ENCODE data around the gene KLRF1.
"Not testable (repeated sequence)": the region's sequence is repeated elsewhere in the genome, so short reads cannot be mapped to it uniquely, and the experiment has no call there.

The KLRF1 gene

GRCh38 chr12:9870286-9870866 lies 43.1 kb downstream of the KLRF1 start:
- no peak for DNase-seq (ENCODE audit: low read depth)

- DNase-seq (ENCODE audit: low read depth): no peak
These were observed 44.9 kb downstream of the KLRF1 start for GRCh38 chr12:9872162-9872561.

GRCh38 chr12:9872742-9873141 lies 45.5 kb downstream of the KLRF1 start:
- DNase-seq (ENCODE audit: low read depth): no peak

GRCh38 chr12:9876120-9876519 lies 48.8 kb downstream of the KLRF1 start:
- DNase-seq (ENCODE audit: low read depth): not testable (repeated sequence)

- DNase-seq (ENCODE audit: low read depth): no peak
These were observed 53.3 kb downstream of the KLRF1 start for GRCh38 chr12:9880532-9881078.

- no peak for DNase-seq (ENCODE audit: low read depth)
These were observed 54.0 kb downstream of the KLRF1 start, which contains the start of gene KLRF2 for GRCh38 chr12:9881246-9881645. TSS of gene KLRF2 (plus strand) at chr12:9881489. CDS start at chr12:9881596, 107 bp downstream.

DNA sequence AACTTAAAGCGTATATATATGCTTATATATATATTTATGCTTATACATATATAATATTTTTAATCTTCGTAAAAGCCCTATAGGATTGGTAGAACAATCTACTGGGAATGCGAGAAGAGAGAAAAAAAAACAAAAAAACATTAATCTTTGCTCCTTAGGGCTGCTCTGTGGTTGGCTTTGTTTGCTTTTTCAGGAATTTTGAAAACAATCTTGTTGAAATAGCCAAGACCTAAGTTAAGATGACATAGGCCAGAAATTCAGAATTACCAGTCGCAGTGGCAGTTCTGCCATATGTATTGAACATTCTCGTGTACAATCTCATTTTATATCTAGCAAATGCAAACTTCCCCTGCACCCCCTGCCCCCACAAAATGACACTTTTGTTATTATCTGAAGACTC lies 54.7 kb downstream of the KLRF1 start:
- DNase-seq (ENCODE audit: low read depth): no peak

DNA sequence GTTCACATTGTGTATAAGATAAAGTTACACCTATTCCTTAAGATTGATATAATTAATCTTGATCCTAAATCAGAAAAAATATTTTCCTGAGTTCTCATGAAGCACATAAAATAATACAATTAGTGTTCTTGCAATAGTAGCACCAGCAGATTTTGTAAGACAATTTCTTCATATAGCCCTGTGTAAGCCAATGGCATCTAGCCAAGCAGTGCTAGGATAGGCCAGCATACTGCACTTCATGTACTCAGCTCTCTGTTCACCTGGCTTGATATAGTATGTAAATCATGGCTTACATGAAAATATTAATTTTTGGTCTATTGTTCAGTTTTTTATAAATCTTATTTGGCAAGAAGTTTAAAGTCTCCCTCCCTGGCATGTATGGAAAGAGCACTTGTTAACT lies 55.9 kb downstream of the KLRF1 start:
- DNase-seq (ENCODE audit: low read depth): no peak

GRCh38 chr12:9888665-9889273 lies 61.5 kb downstream of the KLRF1 start:
- DNase-seq (ENCODE audit: low read depth): no peak
